ENCODE measurements around the gene CFAP57.

The CFAP57 gene

DNA sequence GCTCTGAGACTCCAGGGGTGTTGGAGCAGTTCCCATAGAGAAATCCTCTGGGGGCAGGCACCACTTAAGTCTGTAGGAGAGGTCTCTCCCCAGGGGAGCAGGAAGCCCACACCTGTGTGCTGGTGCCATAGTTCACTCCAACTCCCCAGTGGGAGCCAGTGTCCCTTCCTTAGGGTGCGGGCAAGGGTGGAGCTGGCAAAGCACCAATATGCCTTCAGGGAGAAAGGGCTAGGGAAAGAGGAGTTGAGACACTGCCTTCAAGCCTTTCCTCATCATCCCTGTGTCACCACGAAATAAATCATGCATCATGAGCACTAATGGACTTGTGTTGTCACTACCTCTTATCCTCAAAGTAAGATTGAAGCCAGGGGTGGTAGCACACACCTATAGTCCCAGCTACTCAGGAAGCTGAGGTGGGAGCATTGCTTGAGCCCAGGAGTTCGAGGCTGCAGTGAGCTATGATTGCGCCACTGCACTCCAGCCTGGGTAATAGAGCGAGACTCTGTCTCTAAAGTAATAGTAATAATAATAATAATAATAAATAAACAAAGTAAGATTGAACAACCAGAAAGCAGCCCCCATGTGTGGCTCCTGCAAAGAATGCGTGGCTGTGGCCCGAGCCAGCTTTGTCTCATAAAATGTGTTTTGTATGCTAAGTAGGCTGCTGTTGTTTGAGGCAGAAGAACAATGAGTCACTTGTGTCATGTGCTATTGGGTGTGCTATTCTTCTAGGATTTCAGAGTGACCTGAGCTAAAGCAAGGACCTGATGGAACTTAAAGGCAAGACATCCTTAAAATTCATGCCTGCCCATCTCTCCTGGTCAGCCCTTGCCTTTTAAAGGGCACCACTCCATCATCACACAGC lies 122.0 kb downstream of the CFAP57 start:
- Histone ChIP-seq H3K36me3 (ENCODE audit: control insufficient read depth in 1 of 2, insufficient read depth in 2 of 2, low read length in 2 of 2) (no peaks in the 10 kb centered on the region), H3K27ac (ENCODE audit: low read length) (no peak overlapping the region), H3K4me1 (ENCODE audit: control insufficient read depth in 1 of 2, insufficient read depth in 2 of 2, low read length in 2 of 2) (peaks cover 7 to 13% of the 10 kb centered on the region in 2 donors), H3K9me3 (ENCODE audit: control insufficient read depth in 1 of 2, low read length in 2 of 2) (no peaks in the 10 kb centered on the region), H3K4me3 (ENCODE audit: low read depth in 1 of 2, low read length in 2 of 2) (no peak overlapping the region), H3K27me3 (ENCODE audit: low read depth, low read length) (no peaks in the 10 kb centered on the region)

DNA sequence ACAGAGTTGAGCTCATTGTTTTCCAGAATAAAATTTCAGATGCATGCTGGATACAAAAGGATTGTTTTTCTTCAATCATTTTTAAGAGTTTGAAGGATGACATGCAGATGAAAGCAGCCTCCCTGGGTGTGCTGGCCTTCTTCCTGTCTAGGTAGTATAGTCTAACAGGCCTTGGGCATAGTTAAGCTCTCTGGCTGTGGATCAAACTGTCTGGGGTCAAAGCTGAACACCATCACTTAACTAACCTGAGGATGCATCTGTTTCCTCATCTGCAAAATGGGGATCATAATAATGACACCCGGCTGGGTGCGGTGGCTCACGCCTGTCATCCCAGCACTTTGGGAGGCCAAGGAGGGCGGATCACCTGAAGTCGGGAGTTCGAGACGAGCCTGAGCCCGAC lies 122.6 kb downstream of the CFAP57 start:
- H3K36me3 ChIP-seq (ENCODE audit: control insufficient read depth in 1 of 2, insufficient read depth in 2 of 2, low read length in 2 of 2): no peaks in the 10 kb centered on the region
- H3K27ac ChIP-seq (ENCODE audit: low read length): no peak overlapping the region
- no peak overlapping the region for H3K4me3 ChIP-seq (ENCODE audit: low read depth in 1 of 2, low read length in 2 of 2)
- no peaks in the 10 kb centered on the region for H3K9me3 ChIP-seq (ENCODE audit: control insufficient read depth in 1 of 2, low read length in 2 of 2)
- H3K27me3 ChIP-seq (ENCODE audit: low read depth, low read length): no peaks in the 10 kb centered on the region
- peaks cover 7 to 13% of the 10 kb centered on the region in 2 donors for H3K4me1 ChIP-seq (ENCODE audit: control insufficient read depth in 1 of 2, insufficient read depth in 2 of 2, low read length in 2 of 2)

DNA sequence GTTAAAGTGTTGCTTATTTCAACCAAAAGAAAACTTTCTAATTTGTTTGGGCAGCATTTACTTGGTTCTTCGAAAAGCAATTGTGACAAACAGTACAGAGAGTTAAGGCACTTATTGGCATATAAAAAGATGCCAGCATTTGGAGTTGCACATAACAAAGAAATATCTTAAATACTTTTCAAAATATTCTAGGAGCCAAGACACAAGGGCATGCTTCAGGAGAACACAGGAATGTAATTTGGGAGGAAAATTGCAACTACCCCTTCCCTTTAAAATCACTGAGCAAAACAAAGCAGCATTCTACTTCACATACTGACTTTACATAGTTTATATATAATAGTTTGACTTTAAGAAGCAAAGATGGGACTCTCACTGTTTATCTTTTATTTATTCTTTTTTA lies 124.1 kb downstream of the CFAP57 start:
- Histone ChIP-seq H3K4me3 (ENCODE audit: low read depth in 1 of 2, low read length in 2 of 2) (no peak overlapping the region), H3K27me3 (ENCODE audit: low read depth, low read length) (no peaks in the 10 kb centered on the region), H3K36me3 (ENCODE audit: control insufficient read depth in 1 of 2, insufficient read depth in 2 of 2, low read length in 2 of 2) (no peaks in the 10 kb centered on the region), H3K4me1 (ENCODE audit: control insufficient read depth in 1 of 2, insufficient read depth in 2 of 2, low read length in 2 of 2) (peaks cover 7 to 13% of the 10 kb centered on the region in 2 donors), H3K27ac (ENCODE audit: low read length) (peak overlapping the region; percentile 69), H3K9me3 (ENCODE audit: control insufficient read depth in 1 of 2, low read length in 2 of 2) (no peaks in the 10 kb centered on the region)

DNA sequence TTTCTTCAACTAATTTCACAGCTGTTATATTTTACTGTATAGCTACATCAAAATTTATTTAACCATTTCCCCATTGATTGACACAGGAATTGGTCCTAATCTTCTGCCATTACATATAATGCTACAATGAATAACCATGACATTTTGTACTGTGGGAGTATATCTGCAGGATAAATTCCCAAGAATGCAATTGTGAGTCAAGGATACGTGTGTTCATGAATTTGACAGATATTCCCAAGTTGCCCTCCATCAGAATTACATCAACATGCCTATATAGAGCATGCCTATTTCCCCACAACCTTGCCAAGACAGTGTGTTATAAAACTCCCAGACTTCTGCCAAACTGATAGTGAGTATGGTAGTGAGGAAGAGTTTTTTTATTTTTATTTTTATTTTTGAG lies 125.9 kb downstream of the CFAP57 start:
- Histone ChIP-seq H3K9me3 (ENCODE audit: control insufficient read depth in 1 of 2, low read length in 2 of 2) (no peaks in the 10 kb centered on the region), H3K4me3 (ENCODE audit: low read depth in 1 of 2, low read length in 2 of 2) (no peak overlapping the region), H3K36me3 (ENCODE audit: control insufficient read depth in 1 of 2, insufficient read depth in 2 of 2, low read length in 2 of 2) (no peaks in the 10 kb centered on the region), H3K27me3 (ENCODE audit: low read depth, low read length) (no peaks in the 10 kb centered on the region), H3K4me1 (ENCODE audit: control insufficient read depth in 1 of 2, insufficient read depth in 2 of 2, low read length in 2 of 2) (peaks cover 7 to 13% of the 10 kb centered on the region in 2 donors), H3K27ac (ENCODE audit: low read length) (no peak overlapping the region)

DNA sequence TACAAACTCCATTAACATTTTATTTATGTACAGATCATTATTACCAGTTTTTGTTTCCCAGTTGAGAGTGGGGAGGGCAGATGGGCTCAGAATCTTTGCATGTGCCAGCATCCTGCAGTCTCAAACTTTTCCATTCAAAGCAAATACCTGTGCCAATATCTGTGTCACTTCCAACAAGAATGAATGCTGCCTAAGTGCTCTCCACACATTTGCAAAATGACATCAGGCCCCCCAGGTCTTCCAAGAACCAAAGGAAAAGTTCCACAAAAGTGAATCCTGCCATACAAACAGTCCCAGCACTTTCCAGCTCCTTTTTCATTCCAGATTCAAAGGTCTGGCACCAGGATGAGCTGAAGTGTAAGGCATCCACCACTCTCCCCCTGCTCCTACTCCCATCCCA lies 127.0 kb downstream of the CFAP57 start:
- Histone ChIP-seq H3K4me3 (ENCODE audit: low read depth in 1 of 2, low read length in 2 of 2) (no peak overlapping the region), H3K9me3 (ENCODE audit: control insufficient read depth in 1 of 2, low read length in 2 of 2) (no peaks in the 10 kb centered on the region), H3K36me3 (ENCODE audit: control insufficient read depth in 1 of 2, insufficient read depth in 2 of 2, low read length in 2 of 2) (no peaks in the 10 kb centered on the region), H3K27me3 (ENCODE audit: low read depth, low read length) (no peaks in the 10 kb centered on the region), H3K4me1 (ENCODE audit: control insufficient read depth in 1 of 2, insufficient read depth in 2 of 2, low read length in 2 of 2) (peaks cover 4 to 13% of the 10 kb centered on the region in 2 donors), H3K27ac (ENCODE audit: low read length) (no peak overlapping the region)

DNA sequence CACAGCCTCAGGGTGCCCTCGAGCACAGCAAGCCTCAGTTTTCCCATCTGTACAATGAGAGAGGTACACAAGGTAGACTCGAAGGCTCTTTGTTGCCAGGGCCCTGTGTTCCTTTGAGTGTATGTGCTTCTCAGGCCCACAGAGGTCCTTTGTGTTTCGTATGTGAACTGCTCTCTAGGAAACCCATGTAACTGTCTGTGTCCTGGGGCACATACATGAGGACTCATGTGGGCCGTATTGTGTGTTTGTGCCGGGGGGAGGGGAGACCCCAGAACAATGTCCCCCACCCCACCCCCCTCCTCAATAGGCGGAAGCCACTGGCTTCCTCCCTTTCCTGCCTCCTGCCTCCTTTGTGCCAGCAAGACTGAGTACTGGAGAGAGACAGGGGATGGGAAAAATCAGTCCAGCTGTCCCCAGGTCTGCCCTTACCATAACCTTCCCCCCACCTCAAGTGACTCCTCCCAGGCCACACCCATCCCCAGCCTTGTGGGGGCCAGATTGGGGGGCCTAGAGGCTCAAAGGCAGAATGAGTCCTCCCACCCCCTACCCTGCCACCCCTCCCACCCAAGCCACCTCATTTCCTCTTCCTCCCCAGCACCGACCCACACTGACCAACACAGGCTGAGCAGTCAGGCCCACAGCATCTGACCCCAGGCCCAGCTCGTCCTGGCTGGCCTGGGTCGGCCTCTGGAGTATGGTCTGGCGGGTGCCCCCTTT lies 128.4 kb downstream of the CFAP57 start, which contains the start of gene TIE1:
Gene TIE1, plus strand, starts transcription at position 605 of the 717 bp plus-strand sequence. Its CDS starts 90 bp downstream, at position 695.
- H3K27ac ChIP-seq (ENCODE audit: low read length): no peak within 1 kb of the TSS

DNA sequence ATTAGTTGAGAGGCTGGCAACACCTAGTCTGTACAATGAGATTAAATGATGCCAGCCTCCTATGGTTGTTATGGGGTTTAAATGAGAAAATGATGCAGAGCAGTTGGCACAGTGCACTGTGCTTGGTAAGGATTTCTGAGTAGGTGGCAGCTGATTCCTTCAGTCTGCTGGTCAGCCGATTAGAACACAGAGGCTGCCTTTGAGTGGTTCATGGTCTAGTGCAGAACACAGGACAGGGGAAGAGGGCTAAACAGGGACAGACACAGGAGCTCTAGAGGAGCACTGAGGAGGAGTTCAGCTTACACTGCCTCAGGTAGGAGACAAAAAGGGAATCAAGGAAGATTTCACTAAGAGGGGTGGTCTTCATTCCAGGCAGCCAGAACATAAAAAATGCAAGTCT lies 130.1 kb downstream of the CFAP57 start:
- Histone ChIP-seq H3K36me3 (ENCODE audit: control insufficient read depth in 1 of 2, insufficient read depth in 2 of 2, low read length in 2 of 2) (no peaks in the 10 kb centered on the region), H3K4me1 (ENCODE audit: control insufficient read depth in 1 of 2, insufficient read depth in 2 of 2, low read length in 2 of 2) (no peaks in the 10 kb centered on the region), H3K4me3 (ENCODE audit: low read depth in 1 of 2, low read length in 2 of 2) (peak overlapping the region; percentile 2 to 16), H3K27ac (ENCODE audit: low read length) (no peak overlapping the region), H3K27me3 (ENCODE audit: low read depth, low read length) (no peaks in the 10 kb centered on the region), H3K9me3 (ENCODE audit: control insufficient read depth in 1 of 2, low read length in 2 of 2) (no peaks in the 10 kb centered on the region)

More for the DNA sequence above, 128.4 kb downstream of the CFAP57 start, which contains the start of gene TIE1:
- Histone ChIP-seq H3K4me3 (ENCODE audit: low read depth in 1 of 2, low read length in 2 of 2) (peak within 1 kb of the TSS in 1 of 2 donors; percentile 11), H3K36me3 (ENCODE audit: control insufficient read depth in 1 of 2, insufficient read depth in 2 of 2, low read length in 2 of 2) (no peaks in the 10 kb centered on the region), H3K4me1 (ENCODE audit: control insufficient read depth in 1 of 2, insufficient read depth in 2 of 2, low read length in 2 of 2) (peaks cover 0 to 5% of the 10 kb centered on the region in 2 donors), H3K27me3 (ENCODE audit: low read depth, low read length) (no peaks in the 10 kb centered on the region), H3K9me3 (ENCODE audit: control insufficient read depth in 1 of 2, low read length in 2 of 2) (no peaks in the 10 kb centered on the region)

DNA sequence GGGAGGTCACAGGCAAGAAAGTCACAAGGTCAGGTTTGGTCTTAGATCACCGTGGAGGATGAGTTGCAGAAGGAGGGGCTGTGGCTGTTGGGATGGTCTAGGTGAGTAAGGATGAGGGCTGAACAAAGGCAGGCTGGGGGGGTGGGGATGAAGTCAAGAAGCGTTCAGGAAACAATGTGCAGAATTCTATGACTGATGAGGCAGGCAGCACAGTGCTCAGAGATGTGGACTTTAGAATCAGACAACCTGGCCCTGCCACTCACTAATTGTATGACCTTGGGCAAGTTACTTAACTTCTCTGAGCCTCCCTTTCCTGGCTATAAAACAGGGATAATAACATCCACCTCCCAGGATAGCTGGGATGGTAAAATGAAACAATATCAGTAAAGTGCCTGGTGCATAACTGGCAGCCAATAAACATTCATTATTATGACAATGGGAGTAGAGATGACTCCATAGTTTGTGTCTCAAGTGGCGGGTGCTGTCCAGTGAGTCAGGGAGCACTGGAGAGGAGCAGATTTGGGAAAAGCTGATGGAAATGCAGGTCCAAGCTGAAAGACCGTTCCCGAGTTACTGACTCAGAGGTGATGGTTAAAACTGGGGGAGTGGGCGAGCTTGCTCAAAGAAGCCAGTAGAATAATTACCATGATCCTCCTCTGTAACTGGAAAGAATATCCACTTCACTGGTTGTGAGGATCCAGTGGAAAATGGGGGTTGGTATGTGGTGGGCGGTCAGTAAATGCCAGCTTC lies 130.8 kb downstream of the CFAP57 start:
- Histone ChIP-seq H3K4me1 (ENCODE audit: control insufficient read depth in 1 of 2, insufficient read depth in 2 of 2, low read length in 2 of 2) (no peaks in the 10 kb centered on the region), H3K9me3 (ENCODE audit: control insufficient read depth in 1 of 2, low read length in 2 of 2) (no peaks in the 10 kb centered on the region), H3K4me3 (ENCODE audit: low read depth in 1 of 2, low read length in 2 of 2) (peak overlapping the region; percentile 2 to 16), H3K27me3 (ENCODE audit: low read depth, low read length) (no peaks in the 10 kb centered on the region), H3K36me3 (ENCODE audit: control insufficient read depth in 1 of 2, insufficient read depth in 2 of 2, low read length in 2 of 2) (no peaks in the 10 kb centered on the region), H3K27ac (ENCODE audit: low read length) (no peak overlapping the region)

DNA sequence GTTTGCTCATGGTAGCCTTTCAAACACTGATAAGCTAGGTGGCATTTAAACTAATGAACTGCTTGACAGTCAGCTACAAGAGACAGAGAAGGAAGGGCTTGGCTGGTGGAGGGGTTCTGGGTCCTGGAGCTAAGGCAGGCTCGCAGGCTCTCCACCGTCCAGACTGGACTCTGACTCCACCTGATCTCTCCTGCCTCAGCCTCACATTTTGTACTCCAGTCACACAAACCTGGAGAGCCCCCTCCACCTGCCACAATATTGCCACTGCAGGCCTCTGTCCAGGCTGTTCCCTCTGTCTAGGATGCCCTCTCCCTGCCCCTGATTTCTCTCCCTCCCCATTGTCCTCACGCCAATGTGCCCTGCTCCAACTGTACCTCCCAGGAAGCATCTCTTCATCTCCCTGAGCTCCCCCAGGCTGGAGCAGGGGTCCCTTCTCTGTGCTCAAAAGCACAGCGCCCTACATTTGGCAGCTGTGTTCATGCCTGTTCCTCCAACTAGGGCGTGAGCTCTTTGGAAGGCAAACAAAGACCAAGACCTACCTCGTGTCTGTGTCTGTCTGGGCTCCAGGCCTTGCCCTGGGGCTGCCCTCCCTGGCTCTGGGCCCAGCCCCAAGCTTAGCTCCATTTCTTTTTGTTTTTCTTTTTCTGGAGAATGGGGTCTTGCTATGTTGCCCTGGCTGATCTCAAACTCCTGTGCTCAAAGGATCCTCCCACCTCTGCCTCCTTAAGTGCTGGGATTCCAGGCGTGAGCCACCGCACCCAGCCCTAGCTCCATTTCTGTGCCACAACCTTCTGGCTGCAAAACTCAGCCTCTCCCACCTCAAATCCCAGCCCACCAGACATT lies 131.6 kb downstream of the CFAP57 start:
- no peaks in the 10 kb centered on the region for H3K4me1 ChIP-seq (ENCODE audit: control insufficient read depth in 1 of 2, insufficient read depth in 2 of 2, low read length in 2 of 2)
- H3K27me3 ChIP-seq (ENCODE audit: low read depth, low read length): no peaks in the 10 kb centered on the region
- no peak overlapping the region for H3K27ac ChIP-seq (ENCODE audit: low read length)
- H3K4me3 ChIP-seq (ENCODE audit: low read depth in 1 of 2, low read length in 2 of 2): peak overlapping the region in 1 of 2 donors; percentile 1
- no peaks in the 10 kb centered on the region for H3K9me3 ChIP-seq (ENCODE audit: control insufficient read depth in 1 of 2, low read length in 2 of 2)
- H3K36me3 ChIP-seq (ENCODE audit: control insufficient read depth in 1 of 2, insufficient read depth in 2 of 2, low read length in 2 of 2): no peaks in the 10 kb centered on the region
